Measurements from ENCODE around the gene ZSCAN22.
A peak's percentile ranks its signal among the peaks of the same experiment; 100 is the strongest.

ZSCAN22 gene

DNA sequence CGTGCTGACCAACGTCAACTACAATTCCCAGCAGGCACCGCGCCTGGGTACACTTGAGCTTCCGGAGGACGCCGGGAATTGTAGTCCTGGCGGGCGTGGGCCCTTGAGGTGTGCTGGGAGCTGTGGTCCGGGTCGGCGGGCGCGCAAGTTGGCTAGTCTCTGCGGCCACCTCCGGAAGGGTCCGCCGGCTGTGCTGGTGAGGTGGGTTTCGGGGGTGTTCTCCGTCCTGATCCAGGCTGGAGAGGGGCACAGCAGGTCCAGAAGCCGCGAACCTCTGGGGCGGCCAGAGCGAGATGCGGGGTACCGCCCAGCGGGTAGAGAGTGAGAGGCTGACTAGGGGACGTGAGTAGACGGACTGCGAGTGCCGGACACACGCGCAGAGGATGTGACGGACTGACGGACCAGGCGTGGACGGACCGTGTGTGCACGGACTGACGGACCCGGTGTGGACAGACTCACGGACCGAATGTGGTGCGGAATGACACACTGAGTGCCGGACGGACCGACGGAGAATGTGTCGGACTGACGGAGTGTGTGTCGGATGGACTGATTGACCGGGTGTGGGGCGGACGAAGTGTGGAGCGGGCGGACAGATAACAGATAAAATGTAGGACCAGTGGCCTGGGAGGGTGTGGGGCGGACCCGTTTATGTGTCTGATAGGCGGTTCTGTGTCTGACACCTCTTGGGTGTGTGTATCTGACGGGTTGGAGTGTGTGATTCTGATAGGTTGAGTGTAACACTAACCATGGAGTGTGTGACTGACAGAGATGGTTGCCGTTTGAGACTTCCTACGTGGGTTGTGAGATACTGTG lies at the start of gene ZSCAN22:
Gene ZSCAN22, plus strand, starts transcription at position 81 of the 813 bp plus-strand sequence. CDS start 7,809 bp downstream, outside the sequence.
- peak; percentile 93 to 98 for DNase-seq

DNA sequence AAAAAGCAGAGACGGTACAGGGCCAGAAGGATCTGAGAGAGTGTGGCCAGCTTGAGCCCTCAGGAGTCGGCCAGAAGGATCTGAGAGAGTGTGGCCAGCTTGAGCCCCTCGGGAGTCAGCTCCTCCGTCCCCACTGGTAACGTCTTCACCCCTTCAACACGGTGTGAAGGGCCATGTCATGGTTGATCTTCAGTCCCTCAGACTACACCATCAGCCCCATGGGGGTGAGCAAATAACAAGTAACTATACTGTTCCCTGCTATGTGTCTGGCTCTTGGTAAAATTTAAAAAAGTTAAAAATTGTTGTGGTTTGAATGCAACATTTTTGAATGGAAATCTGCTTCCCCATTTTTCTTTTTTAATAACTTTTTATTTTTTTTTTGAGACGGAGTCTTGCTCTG lies 49.6 kb upstream of the ZSCAN22 start:
- no peak for DNase-seq

DNA sequence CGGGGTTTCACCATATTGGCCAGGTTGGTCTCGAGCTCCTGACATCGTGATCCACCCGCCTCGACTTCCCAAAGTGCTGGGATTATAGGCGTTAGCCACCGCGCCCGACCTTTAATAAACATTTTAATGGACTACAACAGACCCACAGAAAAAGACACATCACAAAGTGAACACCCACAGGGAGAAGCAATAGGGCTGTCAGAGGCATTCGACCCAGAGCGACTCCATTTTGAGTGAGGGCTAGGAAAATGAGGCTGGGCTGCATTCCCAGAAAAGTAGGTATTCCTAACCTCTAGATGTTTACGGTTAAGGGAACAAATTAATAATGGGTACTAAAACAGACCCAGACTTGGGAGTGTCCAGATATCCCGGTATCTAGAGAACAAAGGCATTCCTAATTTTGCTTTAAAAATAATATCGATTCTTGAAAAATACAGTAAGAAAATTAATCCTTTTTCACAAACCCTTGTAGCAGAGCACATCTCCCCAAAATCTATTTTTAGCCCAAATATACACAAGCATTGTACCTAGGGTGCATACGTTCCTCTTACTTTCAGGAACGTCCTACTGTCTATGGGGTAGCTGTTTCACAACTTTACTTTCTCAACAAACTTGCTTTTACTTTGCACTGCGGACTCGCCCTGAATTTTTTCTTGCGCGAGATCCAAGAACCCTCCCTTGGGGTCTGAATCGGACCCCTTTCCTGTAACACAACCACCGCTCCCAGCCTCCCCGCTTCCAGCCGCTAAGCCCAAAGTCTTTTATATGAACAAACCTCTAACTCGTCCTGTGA lies 48.9 kb upstream of the ZSCAN22 start:
- DNase-seq = no peak

DNA sequence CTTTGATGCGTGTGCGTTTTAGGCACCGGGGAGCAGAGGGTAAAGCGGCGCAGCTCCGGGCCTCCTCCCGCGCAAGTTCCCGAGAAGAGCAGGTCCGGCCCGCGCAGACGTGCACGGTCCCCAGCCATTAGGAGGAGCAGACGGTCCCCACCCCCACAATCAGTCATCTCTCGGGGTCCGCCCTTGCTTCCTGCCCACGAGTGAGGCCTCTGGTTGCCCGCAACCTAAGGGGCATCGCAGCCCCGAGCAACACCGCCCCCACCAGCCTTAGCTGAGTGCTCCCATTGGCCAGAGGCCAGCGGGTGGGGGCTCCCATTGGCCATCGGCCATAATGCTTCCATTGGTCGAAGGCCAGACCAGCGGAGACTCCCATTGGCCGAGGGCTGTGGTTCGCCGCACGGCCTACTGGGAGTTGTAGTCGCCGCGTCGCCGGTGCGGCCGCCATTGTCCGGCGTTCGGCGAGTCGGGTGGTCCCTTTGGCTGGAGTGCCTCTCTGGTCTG lies 48.2 kb upstream of the ZSCAN22 start, which contains the start of gene ZNF8:
Gene ZNF8, plus strand, starts transcription at position 415 of the 501 bp plus-strand sequence. CDS start 127 bp downstream, outside the sequence.
- DNase-seq = peak; percentile 97 to 98

DNA sequence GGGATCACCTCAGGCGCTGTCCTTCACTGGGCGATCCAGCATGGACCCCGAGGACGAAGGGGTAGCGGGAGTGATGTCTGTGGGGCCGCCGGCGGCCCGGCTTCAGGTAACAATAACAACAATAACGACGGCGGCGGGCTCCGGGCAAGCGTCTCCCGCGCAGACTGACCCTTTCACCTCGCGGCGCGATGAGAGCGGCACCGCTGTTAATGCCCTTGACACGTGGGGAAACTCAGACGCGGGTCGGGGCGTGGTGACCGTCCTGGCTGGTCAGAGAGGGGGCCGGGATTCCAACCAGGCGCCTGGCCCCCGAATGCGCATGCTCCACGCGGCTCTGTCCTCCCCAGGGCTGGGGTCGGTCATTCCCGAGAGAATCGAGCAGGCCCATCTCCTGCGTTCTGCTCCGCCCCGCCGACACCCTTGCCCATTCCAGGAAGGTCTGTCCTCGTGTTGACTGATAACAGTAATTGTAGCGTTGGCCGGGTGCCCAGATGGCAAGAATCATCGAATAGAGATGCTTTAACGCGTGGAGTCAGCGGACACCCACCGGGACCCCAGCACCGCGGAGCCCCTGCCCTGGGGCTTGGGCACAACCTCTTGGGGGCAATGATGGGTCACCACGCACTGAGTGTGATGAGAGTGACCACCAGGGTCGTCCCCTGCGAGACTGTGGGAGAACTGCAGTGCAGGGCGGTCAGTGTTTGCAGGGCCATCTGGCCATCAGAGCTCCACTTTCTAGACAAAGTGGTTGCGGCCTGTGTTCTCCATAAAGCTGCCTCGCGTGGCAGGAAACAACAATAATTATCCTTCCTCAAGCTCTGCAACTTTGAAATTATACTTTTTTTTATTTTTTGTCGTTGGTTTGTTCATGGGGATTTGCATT lies 47.5 kb upstream of the ZSCAN22 start:
- peak; percentile 31 for DNase-seq

DNA sequence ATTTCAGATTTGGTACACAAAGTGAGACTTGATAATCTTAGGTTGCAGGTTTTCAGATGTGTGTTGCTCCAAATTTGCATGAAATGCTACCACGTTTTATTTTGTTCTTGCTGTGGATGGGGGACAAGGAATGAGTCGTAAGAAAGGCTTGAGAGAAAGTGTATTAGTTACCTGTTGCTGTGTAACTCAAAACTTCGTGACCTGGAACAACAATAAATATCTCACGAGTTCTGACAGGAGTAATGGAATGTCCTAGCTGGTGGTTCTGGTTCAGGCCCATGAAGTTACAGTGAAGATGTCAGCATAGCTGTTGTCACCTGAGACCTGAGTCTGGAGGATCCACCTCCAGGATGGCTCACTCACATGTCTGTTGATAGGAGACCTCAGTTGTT lies 46.9 kb upstream of the ZSCAN22 start:
- no peak for DNase-seq

DNA sequence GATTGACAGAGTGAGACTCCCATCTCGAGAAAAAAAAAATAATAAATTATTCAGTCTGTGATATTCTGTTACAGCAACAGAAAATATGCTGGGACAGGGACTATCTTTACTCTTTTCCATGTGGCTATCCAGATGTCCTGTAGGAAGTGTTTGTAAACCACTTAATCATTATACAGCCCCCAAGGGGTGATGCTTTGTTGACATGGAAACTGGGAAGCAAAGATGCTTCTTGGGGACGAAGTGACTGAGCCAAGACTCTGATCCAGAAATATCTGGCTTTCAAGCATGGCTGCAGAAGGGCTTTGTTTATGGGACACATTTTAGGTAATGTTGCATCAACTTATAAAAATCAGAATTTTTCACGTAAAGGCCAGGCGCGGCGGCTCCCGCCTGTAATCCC lies 42.6 kb upstream of the ZSCAN22 start:
- no peak for DNase-seq

DNA sequence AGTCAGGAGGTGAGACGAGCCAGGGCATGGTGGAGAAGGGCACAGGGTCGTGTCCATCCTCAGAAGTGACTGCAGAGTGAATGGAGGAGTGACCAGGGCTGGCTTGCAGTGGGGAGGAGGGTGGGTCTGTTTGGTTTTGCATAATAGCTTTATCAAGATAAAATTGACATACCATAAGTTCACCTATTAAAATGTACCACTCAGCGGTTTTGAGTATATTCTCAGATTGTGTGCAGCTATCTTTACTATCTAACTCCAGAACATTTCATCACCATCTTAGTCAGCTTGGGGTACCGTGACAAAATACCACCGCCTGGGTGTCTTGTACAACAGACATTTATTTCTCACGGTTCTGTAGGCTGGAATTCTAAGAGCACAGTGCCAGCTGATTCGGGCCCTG lies 34.9 kb upstream of the ZSCAN22 start:
- DNase-seq = no peak

DNA sequence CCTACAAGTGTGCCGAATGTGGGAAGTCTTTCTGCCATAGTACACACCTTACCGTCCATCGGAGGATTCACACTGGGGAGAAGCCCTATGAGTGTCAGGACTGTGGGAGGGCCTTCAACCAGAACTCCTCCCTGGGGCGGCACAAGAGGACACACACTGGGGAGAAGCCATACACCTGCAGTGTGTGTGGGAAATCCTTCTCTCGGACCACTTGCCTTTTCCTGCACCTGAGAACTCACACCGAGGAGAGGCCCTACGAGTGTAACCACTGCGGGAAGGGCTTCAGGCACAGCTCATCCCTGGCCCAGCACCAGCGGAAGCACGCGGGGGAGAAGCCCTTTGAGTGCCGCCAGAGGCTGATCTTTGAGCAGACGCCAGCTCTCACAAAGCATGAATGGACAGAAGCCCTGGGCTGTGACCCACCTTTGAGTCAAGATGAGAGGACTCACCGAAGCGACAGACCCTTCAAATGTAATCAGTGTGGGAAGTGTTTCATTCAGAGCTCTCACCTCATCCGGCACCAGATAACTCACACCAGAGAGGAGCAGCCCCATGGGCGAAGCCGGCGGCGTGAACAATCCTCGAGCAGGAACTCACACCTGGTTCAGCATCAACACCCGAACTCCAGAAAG lies 31.9 kb upstream of the ZSCAN22 start:
- no peak for DNase-seq

DNA sequence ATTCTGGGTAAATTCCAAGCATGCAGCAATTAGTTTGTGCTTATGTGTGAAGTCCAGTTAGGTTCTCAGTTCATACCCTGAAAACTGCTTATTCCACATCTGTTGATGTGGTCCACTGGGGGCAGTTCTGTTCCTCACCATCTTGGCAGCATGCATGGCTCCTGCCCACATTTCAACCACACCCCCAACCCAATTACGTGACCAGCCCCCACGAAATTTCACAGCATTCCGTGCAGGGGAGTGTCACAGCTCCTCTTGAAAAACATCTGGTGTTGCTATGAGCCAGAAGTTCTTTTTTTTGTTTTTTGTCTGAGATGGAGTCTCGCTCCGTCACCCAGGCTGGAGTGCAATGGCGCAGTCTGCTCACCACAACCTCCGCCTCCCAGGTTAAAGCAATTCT lies 30.7 kb upstream of the ZSCAN22 start:
- no peak for DNase-seq

DNA sequence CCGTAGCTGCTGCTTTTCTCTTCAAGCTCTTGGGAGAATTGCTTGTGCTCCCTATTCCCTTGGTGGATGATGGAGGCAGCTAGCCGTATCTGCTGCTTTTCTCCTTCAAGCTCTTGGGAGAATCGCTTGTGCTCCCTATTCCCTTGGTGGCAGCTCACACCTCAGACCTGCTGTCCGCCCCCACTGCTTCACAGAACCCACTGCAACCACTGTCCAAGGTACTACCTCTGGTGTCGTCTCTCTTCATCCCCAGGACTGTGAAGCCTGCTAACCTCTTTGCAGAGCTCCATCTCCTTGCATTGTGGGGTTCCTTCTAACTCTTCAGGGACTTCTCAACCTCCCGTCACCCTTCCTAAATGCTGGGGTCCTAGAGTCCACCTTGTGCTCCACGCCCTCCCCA lies 26.2 kb upstream of the ZSCAN22 start:
- DNase-seq = no peak

DNA sequence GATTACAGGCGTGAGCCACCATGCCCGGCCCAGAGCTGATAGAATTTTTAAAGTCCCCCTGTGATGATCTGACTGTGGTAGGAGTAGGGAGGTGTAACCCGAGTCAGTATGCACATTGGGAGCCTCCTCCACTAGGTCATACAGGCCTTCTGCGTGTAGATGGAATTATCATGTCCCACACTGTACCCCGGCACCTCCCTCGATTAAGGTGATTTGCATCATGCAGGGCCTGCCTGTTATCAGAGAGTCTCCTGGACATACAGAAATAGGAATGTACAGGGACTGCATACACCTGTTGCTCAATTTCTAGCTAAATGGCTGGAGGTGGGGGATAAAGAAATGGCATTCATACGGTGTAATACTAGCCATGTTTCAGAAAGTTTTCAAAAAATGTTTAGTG lies 22.5 kb upstream of the ZSCAN22 start:
- no peak for DNase-seq

DNA sequence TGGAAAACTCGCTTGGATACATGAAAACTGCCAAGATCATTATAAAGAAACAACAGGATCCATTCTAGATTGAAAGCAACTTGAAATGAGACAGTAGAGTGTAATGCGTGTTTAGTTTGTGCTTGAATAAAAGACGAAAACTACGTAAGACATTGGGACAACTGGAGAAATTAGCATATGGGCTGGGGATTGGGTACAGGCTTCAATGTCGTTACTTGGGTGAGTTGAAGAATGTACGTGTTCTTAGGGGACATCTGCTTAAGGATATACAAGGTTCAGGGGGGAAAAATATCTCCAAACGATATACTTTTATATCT lies 22.1 kb upstream of the ZSCAN22 start:
- no peak for DNase-seq

DNA sequence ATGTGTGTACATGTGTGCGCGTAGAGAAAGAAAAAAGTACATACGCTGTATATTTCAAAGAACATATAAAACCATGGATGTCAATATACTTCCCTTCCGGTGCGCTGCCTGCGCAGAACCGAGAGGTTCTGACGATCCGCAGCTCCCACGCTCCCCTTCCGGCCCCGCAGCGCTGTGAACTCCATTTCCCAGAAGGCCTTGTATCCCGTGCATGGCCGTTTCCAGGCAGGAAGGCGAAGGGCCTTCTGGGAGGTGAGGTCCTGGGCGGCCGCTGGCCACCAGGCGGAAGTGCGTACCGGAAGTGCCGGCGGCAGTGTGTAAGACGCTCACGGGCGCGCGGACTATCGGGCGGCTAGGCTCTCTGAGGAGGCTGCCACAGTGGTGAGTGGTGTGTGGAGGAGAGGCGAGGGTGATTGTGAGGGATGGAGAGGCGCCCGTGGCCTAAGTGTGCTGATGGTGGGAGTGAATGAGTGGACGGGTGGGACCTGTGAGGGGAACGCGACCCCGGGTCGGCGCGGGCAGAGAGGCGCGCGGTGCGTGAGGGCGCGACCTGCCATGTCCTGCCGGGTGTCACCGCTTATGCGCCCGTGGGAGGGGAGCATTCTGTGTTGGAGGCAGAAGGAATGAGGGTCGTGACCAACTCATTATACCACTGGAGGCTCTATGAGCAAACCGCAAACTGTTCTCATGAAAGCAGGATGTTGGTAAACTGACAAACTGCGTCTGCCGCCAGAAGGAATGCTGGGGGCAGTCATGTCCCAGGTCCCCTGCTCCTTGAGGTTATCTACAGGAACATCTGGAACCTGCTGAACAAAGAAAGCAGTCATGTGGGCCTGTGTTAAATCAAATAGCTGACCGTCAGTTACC lies 21.5 kb upstream of the ZSCAN22 start, which contains the start of gene ERVK3-1:
Gene ERVK3-1, plus strand, starts transcription at position 313 of the 867 bp plus-strand sequence. CDS start 6,792 bp downstream, outside the sequence.
- peak; percentile 95 to 98 for DNase-seq

DNA sequence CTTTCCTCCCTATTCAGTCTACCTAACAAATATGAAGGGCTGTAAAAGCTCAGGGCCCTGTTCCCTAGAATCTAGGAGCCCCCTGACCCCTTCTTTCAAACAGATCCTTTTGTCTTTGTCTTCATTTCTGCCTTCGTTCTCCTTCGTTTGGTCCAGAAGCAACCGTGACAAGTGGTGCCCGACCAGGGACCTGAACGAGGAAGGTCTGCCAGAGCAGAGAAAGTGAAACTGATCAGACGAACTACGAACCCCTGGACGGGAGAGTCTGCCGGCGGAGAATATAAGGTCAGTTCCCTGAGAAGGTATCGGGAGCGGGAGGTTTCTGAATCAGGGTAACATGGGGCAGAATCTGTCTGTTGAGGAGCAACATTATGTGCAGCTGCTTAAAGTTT lies 20.9 kb upstream of the ZSCAN22 start:
- DNase-seq = no peak

DNA sequence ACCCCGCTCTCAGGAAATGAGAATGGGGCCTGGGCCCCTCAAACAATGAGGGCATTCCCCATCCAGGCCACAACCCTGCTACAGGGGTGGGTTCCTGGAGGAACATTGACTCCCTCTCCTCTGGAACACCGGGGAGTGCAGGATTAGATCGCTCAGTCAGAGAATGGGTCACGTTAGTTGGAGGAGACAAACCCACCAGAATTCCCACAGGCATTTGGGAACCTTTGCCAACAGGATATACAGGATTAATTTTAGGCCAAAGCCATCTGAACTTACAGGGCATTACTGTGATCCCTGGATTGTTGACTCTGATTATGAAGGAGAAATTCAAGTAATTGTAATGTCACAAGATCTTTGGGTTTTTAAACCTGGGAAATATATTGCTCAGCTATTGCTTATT lies 19.1 kb upstream of the ZSCAN22 start:
- DNase-seq = no peak

DNA sequence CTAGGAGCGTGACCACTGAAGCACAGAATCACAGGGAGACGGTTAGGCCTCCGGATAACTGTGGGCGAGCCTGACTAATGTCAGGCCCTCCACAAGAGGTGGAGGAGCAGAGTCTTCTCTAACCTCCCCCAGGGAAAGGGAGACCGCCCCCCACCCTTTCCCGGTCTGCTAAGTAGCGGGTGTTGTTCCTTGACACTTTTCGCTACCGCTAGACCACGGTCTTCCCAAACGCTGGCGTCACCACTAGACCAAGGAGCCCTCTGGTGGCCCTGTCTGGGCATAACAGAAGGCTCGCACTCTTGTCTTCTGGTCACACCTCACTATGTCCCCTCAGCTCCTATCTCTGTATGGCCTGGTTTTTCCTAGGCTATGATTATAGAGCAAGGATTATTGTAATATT lies 16.1 kb upstream of the ZSCAN22 start:
- peak; percentile 4 to 13 for DNase-seq

DNA sequence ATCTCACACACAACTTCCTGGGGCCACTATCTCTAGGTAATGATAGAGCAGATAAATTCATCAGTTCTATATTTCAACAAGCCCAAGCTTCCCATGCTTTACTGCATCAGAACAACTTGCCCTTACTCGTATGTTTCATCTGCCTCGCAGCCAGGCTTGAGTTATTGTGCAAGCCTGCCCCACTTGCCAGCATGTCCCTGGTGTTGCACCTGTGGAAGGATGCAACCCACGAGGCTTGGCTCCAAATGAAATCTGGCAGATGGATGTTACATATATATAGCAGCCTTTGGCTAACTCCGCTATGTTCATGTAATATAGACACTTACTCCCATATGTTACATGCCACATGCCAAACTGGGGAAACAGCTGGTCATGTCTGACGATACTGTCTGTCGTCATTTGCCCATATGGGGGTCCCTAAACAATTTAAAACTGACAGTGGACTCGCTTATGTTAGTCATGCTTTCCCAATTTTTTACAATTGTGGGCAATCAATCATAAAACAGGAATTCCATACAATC lies 15.4 kb upstream of the ZSCAN22 start:
- no peak for DNase-seq

DNA sequence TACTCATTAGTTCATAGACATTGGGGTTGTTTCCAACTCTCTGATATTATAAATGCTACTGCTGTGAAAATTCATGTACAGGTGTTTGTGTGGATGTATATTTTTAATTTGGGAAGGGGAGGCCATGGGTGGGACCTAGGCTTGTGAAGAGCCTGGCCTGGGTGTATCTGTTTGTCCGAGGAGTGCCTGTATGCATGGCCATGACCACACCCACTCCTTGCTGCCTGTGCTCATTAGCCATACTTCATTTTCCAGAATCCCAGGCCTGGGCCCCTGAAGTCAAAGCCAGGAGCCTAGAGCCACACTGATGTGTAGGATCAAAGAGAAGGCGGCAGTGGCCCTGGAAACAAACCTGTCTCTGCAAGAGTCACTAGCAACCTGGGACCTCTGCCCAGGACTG lies 11.2 kb upstream of the ZSCAN22 start:
- DNase-seq = no peak

DNA sequence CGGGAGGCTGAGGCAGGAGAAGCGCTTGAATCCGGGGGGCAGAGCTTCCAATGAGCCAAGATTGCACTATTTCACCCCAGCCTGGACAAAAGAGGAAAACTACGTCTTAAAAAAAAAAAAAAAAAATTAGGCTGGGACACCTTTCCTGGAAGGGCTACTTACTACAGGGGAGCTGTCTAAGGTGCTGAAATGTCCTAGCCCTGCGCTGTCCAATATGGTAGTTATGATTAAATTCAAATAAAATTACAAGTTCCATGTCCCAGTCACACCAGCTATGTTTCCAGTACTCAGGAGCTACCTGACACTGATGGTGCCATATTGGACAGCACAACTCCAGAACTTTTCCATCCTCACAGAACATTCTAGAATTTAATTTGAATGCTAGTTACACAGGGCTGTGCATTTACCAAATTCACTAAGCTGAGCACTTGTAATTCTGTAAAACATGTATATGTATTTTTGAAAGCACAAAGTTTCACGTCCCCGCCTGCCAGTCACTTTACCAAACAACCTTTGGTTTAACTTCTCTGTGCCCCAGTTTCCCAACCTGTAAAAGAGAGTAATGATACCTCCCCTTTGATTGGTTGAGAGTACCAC lies 9.2 kb upstream of the ZSCAN22 start:
- no peak for DNase-seq

DNA sequence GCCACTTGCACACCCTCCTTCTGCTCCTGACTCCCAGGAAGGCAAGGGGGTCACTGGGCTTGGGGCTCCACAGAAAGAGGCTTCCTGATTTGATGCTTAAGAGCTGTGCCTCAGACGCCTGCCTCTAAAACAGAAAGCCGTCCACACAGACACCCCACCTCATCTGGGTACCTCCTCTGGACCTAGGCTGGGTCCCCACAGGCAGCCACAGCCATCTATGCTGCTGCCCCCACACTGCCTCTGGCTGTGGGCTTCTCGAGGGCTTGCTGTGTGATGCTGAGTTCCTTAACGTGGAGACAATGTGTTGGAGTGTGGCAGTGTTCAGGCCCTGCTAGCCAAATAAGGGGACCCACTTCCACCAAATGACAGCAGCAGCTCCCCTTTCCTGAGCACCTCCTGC lies 8.5 kb upstream of the ZSCAN22 start:
- DNase-seq = no peak
